Kidney (tissue), 14 donors: ENCODE measurements around the gene CFAP74. TPM values are rescaled to one million over a fixed set of nuclear protein-coding genes. Genes with fewer than 3 reads are reported as not detected.

Experiments
- DNase-seq, 5 donors: peaks; one replicate each; pipeline ENCODE4 v3.0.0-alpha.2; 2013 to 2020
- FAIRE-seq: peaks from 2 replicates; lab custom pipeline; 2012; peaks lifted over from hg19 to GRCh38; lab: Jason Lieb, UNC
- H3K27ac ChIP-seq, 2 donors: one replicate each; pipeline ENCODE4 v1.7.0; 2013; ENCODE audit warnings: low read depth in 2 of 2, low read length in 2 of 2, inconsistent platforms in 1 of 2
- H3K27me3 ChIP-seq: one replicate; pipeline ENCODE4 v1.7.1; 2013; ENCODE audit warnings: low read length, inconsistent platforms; ENCODE audit not compliant: control insufficient read depth, insufficient read depth
- H3K36me3 ChIP-seq, 3 donors: one replicate each; pipeline versions ENCODE4 v1.7.0 to v1.7.1; 2013; ENCODE audit warnings: low read length in 3 of 3, control low read depth in 1 of 3, inconsistent platforms in 1 of 3; ENCODE audit not compliant: insufficient read depth in 3 of 3, control insufficient read depth in 2 of 3
- H3K4me1 ChIP-seq, 3 donors: one replicate each; pipeline versions ENCODE4 v1.7.0 to v1.7.1; 2013; ENCODE audit warnings: low read length in 3 of 3, inconsistent platforms in 1 of 3, low read depth in 1 of 3; ENCODE audit not compliant: control insufficient read depth in 2 of 3, insufficient read depth in 2 of 3
- H3K4me3 ChIP-seq, 3 donors: one replicate each; pipeline versions ENCODE4 v1.7.0 to v1.8.1; 2013; ENCODE audit warnings: low read length in 3 of 3, control low read depth in 1 of 3, inconsistent platforms in 1 of 3
- H3K9ac ChIP-seq, 3 donors: one replicate each; pipeline versions ENCODE4 v1.7.0 to v1.7.1; 2013; ENCODE audit warnings: low read length in 3 of 3, control low read depth in 1 of 3, inconsistent platforms in 1 of 3
- H3K9me3 ChIP-seq, 3 donors: one replicate each; pipeline versions ENCODE4 v1.7.0 to v1.7.1; 2013; ENCODE audit warnings: low read length in 3 of 3, control low read depth in 1 of 3, inconsistent platforms in 1 of 3; ENCODE audit not compliant: control insufficient read depth in 2 of 3, insufficient read depth in 1 of 3
- CTCF ChIP-seq: IDR thresholded peaks from 3 replicates; pipeline ENCODE4 v1.5.1; 2012; ENCODE audit warnings: mild to moderate bottlenecking, moderate library complexity, borderline replicate concordance; ENCODE audit not compliant: insufficient read depth; ENCODE audit errors: extremely low read depth
- intact Hi-C: fragments of 100-400 bp; cut with DNase I; formaldehyde crosslinking; loops from one replicate; pipeline ENCODE4 v1.11.1; 2022
- polyA plus RNA-seq: library from polyadenylated mRNA; stranded (reverse); fragments of 350-450 nt; fragmentation: Illumina TruSeq; extraction: RNeasy Lipid Tissue Mini Kit (QIAGEN cat#74804); gene quantifications from one replicate; pipeline ENCODE4 v1.2.3, GENCODE V29; 2014; ENCODE audit warnings: low read depth, low replicate concordance; ENCODE audit not compliant: insufficient read depth
- total RNA-seq: library from RNA; stranded (reverse); fragmentation: NEBNext Ultra II Directional; extraction: Animal tissue kit (Norgen Biotek cat#: 25700); gene quantifications from one replicate; pipeline ENCODE4 v1.2.1, GENCODE V29; 2021
- donor health status: control.
- donor health status: control.
- donor health status: control.
- donor health status: control.
- donor health status: control.
- donor health status: DM: yes; HTN: yes; CAD: no.
- donor health status: Normal renal cell carcinoma (clear cell type).

The CFAP74 gene
- total and polyA plus RNA-seq, 2 donors from 2014 or later, result not detected

- DNase-seq, result no peak
- Histone ChIP-seq H3K9ac (peak overlapping the region in 1 of 3 donors; percentile 12), H3K27me3 (no peaks in the 10 kb centered on the region), H3K36me3 (no peaks in the 10 kb centered on the region), H3K27ac (no peak overlapping the region), H3K4me3 (no peak overlapping the region), H3K9me3 (no peaks in the 10 kb centered on the region), H3K4me1 (peaks cover 0 to 19% (median 7%) of the 10 kb centered on the region in 3 donors)
- TF ChIP-seq CTCF, result no peak
- FAIRE-seq, result no peak
- intact Hi-C loops, result no loop called here
Observed at GRCh38 chr1:1895060-1895418, 108.5 kb downstream of the CFAP74 start.

- H3K36me3 ChIP-seq, result no peaks in the 10 kb centered on the region
- peak overlapping the region in 1 of 3 donors; percentile 12 for H3K9ac ChIP-seq
- FAIRE-seq, result no peak
- no peaks in the 10 kb centered on the region for H3K9me3 ChIP-seq
- TF ChIP-seq CTCF, result no peak
- H3K4me3 ChIP-seq, result no peak overlapping the region
- no peaks in the 10 kb centered on the region for H3K27me3 ChIP-seq
- H3K4me1 ChIP-seq, result peaks cover 0 to 19% (median 8%) of the 10 kb centered on the region in 3 donors
- intact Hi-C loops, result no loop called here
- H3K27ac ChIP-seq, result no peak overlapping the region
- peak in 2 of 5 donors; percentile 50 to 74 for DNase-seq
Observed at GRCh38 chr1:1894354-1895059, 109.1 kb downstream of the CFAP74 start.

- intact Hi-C loops, result no loop called here
- Histone ChIP-seq H3K27ac (no peak overlapping the region), H3K4me3 (no peak overlapping the region), H3K27me3 (no peaks in the 10 kb centered on the region), H3K36me3 (no peaks in the 10 kb centered on the region), H3K9me3 (no peaks in the 10 kb centered on the region), H3K9ac (no peak overlapping the region), H3K4me1 (peaks cover 0 to 19% (median 12%) of the 10 kb centered on the region in 3 donors)
- no peak for TF ChIP-seq CTCF
- FAIRE-seq (no peak), DNase-seq (peak in 1 of 5 donors; percentile 61)
Observed at GRCh38 chr1:1893997-1894353, 109.6 kb downstream of the CFAP74 start.
